Uterus (tissue), 4 donors: ENCODE results near the gene CABP5. TPM values are rescaled to one million over a fixed set of nuclear protein-coding genes. Genes with fewer than 3 reads are reported as not detected.
"Not testable (repeated sequence)": the region's sequence is repeated elsewhere in the genome, so short reads cannot be mapped to it uniquely, and the experiment has no call there.

ENCODE experiments used
- DNase-seq, 2 donors: peaks; one replicate each; pipeline ENCODE4 v3.0.0-alpha.2; 2019 to 2020
- H3K27ac ChIP-seq, 2 donors: fragments of 200-600 bp; sonication (generic); 1 replicate in 1 of 2; 2 replicates in 1 of 2; pipeline ENCODE4 v1.5.1; 2016 to 2018
- H3K27me3 ChIP-seq, 2 donors: fragments of 200-600 bp; sonication (generic); one replicate each; pipeline ENCODE4 v1.5.1; 2018 to 2019; ENCODE audit warnings: control low read depth in 1 of 2
- H3K36me3 ChIP-seq, 2 donors: fragments of 200-600 bp; sonication (generic); one replicate each; pipeline ENCODE4 v1.5.1; 2019; ENCODE audit warnings: control low read depth in 1 of 2
- H3K4me1 ChIP-seq, 2 donors: fragments of 200-600 bp; sonication (generic); one replicate each; pipeline ENCODE4 v1.5.1; 2018 to 2019; ENCODE audit warnings: control low read depth in 1 of 2
- H3K4me3 ChIP-seq, 2 donors: fragments of 200-600 bp; sonication (generic); 1 replicate in 1 of 2; 2 replicates in 1 of 2; pipeline ENCODE4 v1.5.1; 2018 to 2019; ENCODE audit warnings: mild to moderate bottlenecking in 1 of 2
- H3K9me3 ChIP-seq, 2 donors: fragments of 200-600 bp; sonication (generic); one replicate each; pipeline ENCODE4 v1.5.1; 2019; ENCODE audit warnings: control low read depth in 1 of 2
- CTCF ChIP-seq, 4 experiments: fragments of 200-600 bp in 2 of 4; fragments of 450-650 bp in 2 of 4; sonication (generic) in 2 of 4; IDR thresholded peaks; one replicate each; pipeline ENCODE4 v1.5.1; 2016 to 2019; ENCODE audit warnings: antibody characterized with exemption in 4 of 4, mild to moderate bottlenecking in 2 of 4, moderate library complexity in 1 of 4
- POLR2A ChIP-seq, 2 donors: fragments of 450-650 bp; IDR thresholded peaks; one replicate each; pipeline ENCODE4 v1.6.1; 2016; ENCODE audit warnings: antibody characterized with exemption in 2 of 2, mild to moderate bottlenecking in 1 of 2, moderate library complexity in 1 of 2
- intact Hi-C: fragments of 100-400 bp; cut with DNase I; formaldehyde crosslinking; loops from one replicate; pipeline ENCODE4 v1.15.1; 2023; ENCODE audit warnings: low total_unique reads
- total RNA-seq, 4 donors: library from RNA; depleted of rRNA in 3 of 4; stranded (reverse); fragments of >200 nt in 3 of 4; gene quantifications; one replicate each; pipeline versions ENCODE4 v1.1.0 to v1.2.4, GENCODE V29; 2014 to 2023
- donor health status: DM: yes; HTN: yes; CAD: no.

Gene CABP5
- total RNA-seq, 4 donors from 2014 or later = not detected

DNA sequence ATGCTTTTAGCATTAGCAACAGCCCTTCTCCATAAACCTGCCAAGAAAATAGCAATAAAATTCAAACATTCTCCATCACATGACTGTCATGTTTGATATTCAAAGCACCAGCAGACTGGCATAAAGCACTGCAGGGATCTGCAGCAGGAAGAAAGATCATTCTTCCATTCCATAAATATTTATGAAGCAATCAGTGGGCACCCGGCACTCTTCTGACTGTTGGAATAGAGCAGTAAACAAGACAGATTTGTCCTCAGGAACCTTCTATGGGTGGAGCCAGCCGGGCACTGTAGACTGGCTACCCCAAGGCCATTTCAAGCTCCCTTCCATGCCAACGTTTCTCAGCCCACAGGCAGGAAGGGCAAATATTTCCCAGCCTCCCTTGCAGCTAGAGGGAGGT lies 41.2 kb upstream of the CABP5 start:
- H3K27me3 ChIP-seq = no peaks in the 10 kb centered on the region
- intact Hi-C loops = no loop called here
- H3K4me3 ChIP-seq = no peak overlapping the region
- no peak for DNase-seq
- no peak overlapping the region for H3K27ac ChIP-seq
- H3K9me3 ChIP-seq = no peaks in the 10 kb centered on the region
- TF ChIP-seq POLR2A (IDR thresholded peaks at IDR 0.05) (no peak), CTCF (IDR thresholded peaks at IDR 0.05) (no peak)
- H3K36me3 ChIP-seq = no peaks in the 10 kb centered on the region
- no peaks in the 10 kb centered on the region for H3K4me1 ChIP-seq

DNA sequence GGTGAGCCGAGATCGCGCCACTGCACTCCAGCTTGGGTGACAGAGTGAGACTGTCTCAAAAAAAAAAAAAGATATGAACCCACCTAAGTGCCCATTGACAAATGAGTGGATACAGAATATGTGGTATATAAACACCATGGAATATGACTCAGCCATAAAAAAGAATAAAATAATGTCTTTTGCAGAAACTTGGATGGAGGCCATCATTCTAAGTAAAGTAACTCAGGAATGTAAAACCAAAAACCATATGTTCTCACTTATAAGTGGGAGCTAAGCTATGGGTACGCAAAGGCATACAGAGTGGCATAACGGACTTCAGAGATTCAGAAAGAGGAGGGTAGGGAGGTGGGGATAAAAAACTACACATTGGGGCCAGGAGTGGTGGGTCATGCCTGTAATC lies 37.2 kb upstream of the CABP5 start:
- Histone ChIP-seq H3K27ac (no peak overlapping the region), H3K4me3 (no peak overlapping the region), H3K4me1 (no peaks in the 10 kb centered on the region), H3K27me3 (no peaks in the 10 kb centered on the region), H3K9me3 (no peaks in the 10 kb centered on the region), H3K36me3 (no peaks in the 10 kb centered on the region)
- intact Hi-C loops = no loop called here
- DNase-seq = no peak
- TF ChIP-seq POLR2A (IDR thresholded peaks at IDR 0.05) = no peak
- no peak for TF ChIP-seq CTCF (IDR thresholded peaks at IDR 0.05)

DNA sequence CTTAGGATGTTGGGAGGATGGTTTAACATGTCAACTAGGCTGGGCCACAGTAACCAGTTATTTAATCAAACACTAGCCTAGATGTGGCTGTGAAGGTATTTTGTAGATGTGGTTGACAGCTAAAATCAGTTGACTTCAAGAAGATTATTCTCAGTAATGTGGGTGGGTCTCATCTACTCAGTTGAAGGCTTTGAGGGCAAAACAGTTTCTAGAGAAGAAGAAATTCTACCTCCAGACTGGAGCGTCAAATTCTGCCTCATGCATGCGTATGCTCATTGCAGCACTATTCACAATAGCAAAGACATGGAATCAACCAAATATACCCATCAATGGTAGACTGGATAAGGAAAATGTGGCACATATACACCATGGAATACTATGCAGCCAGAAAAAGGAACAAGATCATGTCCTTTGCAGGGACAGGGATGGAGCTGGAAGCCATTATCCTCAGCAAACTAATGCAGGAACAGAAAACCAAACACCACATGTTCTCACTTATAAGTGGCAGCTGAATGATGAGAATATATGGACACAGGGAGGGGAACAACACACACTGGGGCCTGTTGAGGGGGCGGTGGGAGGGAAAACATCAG lies 26.4 kb upstream of the CABP5 start:
- H3K4me3 ChIP-seq, DNase-seq, H3K36me3 ChIP-seq, intact Hi-C loops, H3K9me3 ChIP-seq, H3K27ac ChIP-seq, H3K27me3 ChIP-seq, H3K4me1 ChIP-seq: not testable (repeated sequence)

DNA sequence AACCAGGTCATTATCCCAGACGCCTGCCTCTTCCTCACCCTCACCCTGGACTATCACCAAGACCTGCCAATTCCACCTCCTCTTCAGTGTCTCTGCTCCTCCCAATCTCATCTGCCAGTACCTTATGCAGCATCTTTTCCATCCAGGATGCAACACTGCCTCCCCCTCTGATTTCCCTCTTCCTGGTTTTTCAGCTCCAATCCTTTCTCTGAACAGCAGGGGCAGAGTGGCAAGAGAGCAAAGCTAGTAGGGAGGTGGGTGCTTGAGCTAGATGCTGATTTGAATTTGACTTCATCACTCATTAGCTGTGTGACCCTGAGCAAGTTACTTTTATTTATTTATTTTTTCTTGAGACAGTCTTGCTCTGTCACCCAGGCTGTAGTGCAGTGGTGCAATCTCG lies 25.6 kb upstream of the CABP5 start:
- intact Hi-C loops = no loop called here
- no peak for DNase-seq
- H3K4me3 ChIP-seq = no peak overlapping the region
- H3K27me3 ChIP-seq = no peaks in the 10 kb centered on the region
- TF ChIP-seq POLR2A (IDR thresholded peaks at IDR 0.05) (no peak), CTCF (IDR thresholded peaks at IDR 0.05) (no peak)
- no peaks in the 10 kb centered on the region for H3K4me1 ChIP-seq
- H3K27ac ChIP-seq = no peak overlapping the region
- H3K36me3 ChIP-seq = no peaks in the 10 kb centered on the region
- no peaks in the 10 kb centered on the region for H3K9me3 ChIP-seq

DNA sequence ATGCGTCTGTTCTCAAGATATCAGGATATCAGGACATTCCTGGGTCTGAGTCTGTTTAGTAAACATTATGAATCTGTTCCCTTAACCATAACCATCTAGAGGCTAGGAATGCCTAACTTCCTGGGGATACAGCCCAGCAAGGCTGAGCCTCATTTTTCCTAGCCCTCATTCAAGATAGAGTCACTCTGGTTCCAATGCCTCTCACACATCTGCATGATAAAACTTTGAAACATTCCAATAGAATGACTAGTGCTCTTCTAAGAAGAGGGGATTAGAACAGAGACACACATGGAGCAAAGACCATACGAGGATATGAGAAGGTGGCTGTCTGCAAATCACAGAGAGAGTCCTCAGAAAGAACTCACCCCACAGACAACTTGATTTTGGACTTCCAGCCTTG lies 20.6 kb upstream of the CABP5 start:
- Histone ChIP-seq H3K27ac (no peak overlapping the region), H3K36me3 (no peaks in the 10 kb centered on the region), H3K4me1 (no peaks in the 10 kb centered on the region), H3K4me3 (no peak overlapping the region), H3K27me3 (no peaks in the 10 kb centered on the region), H3K9me3 (no peaks in the 10 kb centered on the region)
- intact Hi-C loops = no loop called here
- TF ChIP-seq CTCF (IDR thresholded peaks at IDR 0.05) (no peak), POLR2A (IDR thresholded peaks at IDR 0.05) (no peak)
- DNase-seq = no peak
